WTC11 (cell line): ENCODE results near the gene TRIM29. TPM values are rescaled to one million over a fixed set of nuclear protein-coding genes. Genes with fewer than 3 reads are reported as not detected.

Experiments
- ATAC-seq: fragments of 200-7000 bp; cut with Tn5 transposase; 2 replicates; pipeline ENCODE4 v1.10.0; 2021; ENCODE audit warnings: mild to moderate bottlenecking, moderate library complexity
- CTCF ChIA-PET: fragments of 300-600 bp; sonication (Branson Sonifier 250); formaldehyde crosslinking; loops from one replicate; lab custom pipeline; 2021; ENCODE audit warnings: antibody characterized with exemption; lab: Charles Lee
- POLR2A ChIA-PET: fragments of 350-600 bp; sonication (Branson Sonifier 250); formaldehyde crosslinking; loops from one replicate; lab custom pipeline; 2021; ENCODE audit warnings: antibody characterized with exemption; lab: Charles Lee
- DNase-seq: peaks from one replicate; pipeline ENCODE4 v3.0.0; 2021; ENCODE audit warnings: low spot score
- H3K27ac Mint-ChIP-seq: 2 replicates; pipeline ENCODE4 v1.8.0; 2021; ENCODE audit warnings: mixed read lengths
- H3K27me3 Mint-ChIP-seq: 2 replicates; pipeline ENCODE4 v1.8.0; 2021; ENCODE audit warnings: low read depth, mild to moderate bottlenecking, moderate library complexity, mixed read lengths
- H3K36me3 Mint-ChIP-seq: 2 replicates; pipeline ENCODE4 v1.8.0; 2021; ENCODE audit warnings: mixed read lengths
- H3K4me1 Mint-ChIP-seq: 2 replicates; pipeline ENCODE4 v1.8.0; 2022; ENCODE audit warnings: mixed read lengths
- H3K4me3 Mint-ChIP-seq: 2 replicates; pipeline ENCODE4 v1.8.0; 2021; ENCODE audit warnings: mild to moderate bottlenecking, moderate library complexity, mixed read lengths
- H3K9me3 Mint-ChIP-seq: 2 replicates; pipeline ENCODE4 v1.8.0; 2021; ENCODE audit warnings: mixed read lengths
- AR ChIP-seq: fragments of 250-450 bp; sonication (Bioruptor Pico); IDR thresholded peaks from 2 replicates; pipeline ENCODE4 v1.9.0; 2021; ENCODE audit warnings: mild to moderate bottlenecking
- ARID4B ChIP-seq: sonication (generic); formaldehyde crosslinking; IDR thresholded peaks from 2 replicates; pipeline ENCODE4 v1.8.0; 2023; ENCODE audit warnings: missing genetic modification reagents, mild to moderate bottlenecking, borderline replicate concordance
- ATF3 ChIP-seq: sonication (generic); formaldehyde crosslinking; conservative IDR thresholded peaks from 2 replicates; pipeline ENCODE4 v1.8.1; 2022; ENCODE audit warnings: mild to moderate bottlenecking, missing genetic modification reagents
- E2F4 ChIP-seq: sonication (generic); formaldehyde crosslinking; IDR thresholded peaks from 2 replicates; pipeline ENCODE4 v1.8.1; 2022; ENCODE audit warnings: low read depth, mild to moderate bottlenecking, moderate library complexity, missing genetic modification reagents, borderline replicate concordance
- ETV6 ChIP-seq: sonication (generic); formaldehyde crosslinking; IDR thresholded peaks from 2 replicates; pipeline ENCODE4 v1.8.1; 2022; ENCODE audit warnings: mild to moderate bottlenecking, missing genetic modification reagents
- GABPB1 ChIP-seq: sonication (generic); formaldehyde crosslinking; IDR thresholded peaks from 2 replicates; pipeline ENCODE4 v1.8.1; 2023; ENCODE audit warnings: mild to moderate bottlenecking, missing genetic modification reagents
- JAZF1 ChIP-seq: fragments of 250-450 bp; sonication (Bioruptor Pico); IDR thresholded peaks from 2 replicates; pipeline ENCODE4 v1.9.0; 2021; ENCODE audit warnings: moderate library complexity, mild to moderate bottlenecking, inconsistent platforms
- NFYB ChIP-seq: sonication (generic); formaldehyde crosslinking; conservative IDR thresholded peaks from 2 replicates; pipeline ENCODE4 v1.8.0; 2022; ENCODE audit warnings: low read depth, missing genetic modification reagents
- NR2C2 ChIP-seq: sonication (generic); formaldehyde crosslinking; IDR thresholded peaks from 2 replicates; pipeline ENCODE4 v1.8.0; 2022; ENCODE audit warnings: mild to moderate bottlenecking, missing genetic modification reagents
- NR3C1 ChIP-seq: sonication (generic); formaldehyde crosslinking; conservative IDR thresholded peaks from 2 replicates; pipeline ENCODE4 v1.8.1; 2023; ENCODE audit warnings: low read depth, mild to moderate bottlenecking, missing genetic modification reagents
- PRDM15 ChIP-seq: sonication (generic); formaldehyde crosslinking; IDR thresholded peaks from 2 replicates; pipeline ENCODE4 v1.8.0; 2022; ENCODE audit warnings: missing genetic modification reagents
- SMAD4 ChIP-seq: sonication (generic); formaldehyde crosslinking; IDR thresholded peaks from 2 replicates; pipeline ENCODE4 v1.8.0; 2022; ENCODE audit warnings: mild to moderate bottlenecking, missing genetic modification reagents
- TP53 ChIP-seq: sonication (generic); formaldehyde crosslinking; IDR thresholded peaks from 2 replicates; pipeline ENCODE4 v1.8.1; 2023; ENCODE audit warnings: mild to moderate bottlenecking, missing genetic modification reagents
- ZNF121 ChIP-seq: sonication (generic); formaldehyde crosslinking; IDR thresholded peaks from 2 replicates; pipeline ENCODE4 v1.8.0; 2023; ENCODE audit warnings: missing genetic modification reagents
- ZNF263 ChIP-seq: sonication (generic); formaldehyde crosslinking; IDR thresholded peaks from 2 replicates; pipeline ENCODE4 v1.8.1; 2022; ENCODE audit warnings: low read depth, mild to moderate bottlenecking, moderate library complexity, missing genetic modification reagents
- ZNF423 ChIP-seq: fragments of 250-450 bp; sonication (Bioruptor Pico); IDR thresholded peaks from 2 replicates; pipeline ENCODE4 v2.1.2; 2022; ENCODE audit warnings: mild to moderate bottlenecking, moderate library complexity
- total RNA-seq: library from RNA; stranded (reverse); gene quantifications from 3 replicates; pipeline ENCODE4 v1.2.3, GENCODE V29; 2021

TRIM29 gene
- total RNA-seq, 1 experiment from 2014 or later: 0.11 TPM

- peaks cover 9% of the 10 kb centered on the region for H3K27me3 Mint-ChIP-seq
- no peak for TF ChIP-seq ZNF121 (CRISPR knock-in tag)
- no peak for TF ChIP-seq ETV6 (CRISPR knock-in tag)
- no peak for TF ChIP-seq ATF3 (CRISPR knock-in tag)
- TF ChIP-seq TP53: no peak
- no peak for TF ChIP-seq ARID4B (CRISPR knock-in tag)
- no peak for TF ChIP-seq NFYB (CRISPR knock-in tag)
- no peak for TF ChIP-seq SMAD4 (CRISPR knock-in tag)
- no peak for TF ChIP-seq AR (CRISPR knock-in tag)
- TF ChIP-seq ZNF423: 0 out of 2 replicates have a peak, but pooled peaks have one; percentile 19
- TF ChIP-seq PRDM15 (CRISPR knock-in tag): no peak
- 0 out of 2 replicates have a peak, but pooled peaks have one; percentile 55 for TF ChIP-seq ZNF263 (CRISPR knock-in tag)
- TF ChIP-seq JAZF1 (CRISPR knock-in tag): no peak
- no peak for TF ChIP-seq GABPB1 (CRISPR knock-in tag)
- TF ChIP-seq NR3C1 (CRISPR knock-in tag): no peak
- no peak for TF ChIP-seq E2F4 (CRISPR knock-in tag)
- no peak for TF ChIP-seq NR2C2 (CRISPR knock-in tag)
- H3K9me3 Mint-ChIP-seq: no peaks in the 10 kb centered on the region
- peak overlapping the region; percentile 34; the same call in 1 of the 2 replicates for H3K4me3 Mint-ChIP-seq
- ATAC-seq: peak; percentile 65
- POLR2A ChIA-PET: interaction anchor here (0.6 kb wide), 1 partner anchor 826 kb away, joined by 3 read pairs; no protein-coding TSS in a partner anchor
- H3K4me1 Mint-ChIP-seq: peaks cover 21% of the 10 kb centered on the region
- H3K36me3 Mint-ChIP-seq: no peaks in the 10 kb centered on the region
- CTCF ChIA-PET: interaction anchor here (0.9 to 3.6 kb wide), 9 partner anchors 12 to 206 kb away, joined by 3 to 23 read pairs (median 4); no protein-coding TSS in a partner anchor
- H3K27ac Mint-ChIP-seq: no peak overlapping the region
- no peak for DNase-seq
Measured at GRCh38 chr11:120096369-120097191, 41.3 kb downstream of the TRIM29 start.
